ENCODE results near the gene ABHD12B. TPM values are rescaled to one million over a fixed set of nuclear protein-coding genes. Genes with fewer than 3 reads are reported as not detected.

The ABHD12B gene
- total RNA-seq, 2 experiments from 2014 or later: not detected

DNA sequence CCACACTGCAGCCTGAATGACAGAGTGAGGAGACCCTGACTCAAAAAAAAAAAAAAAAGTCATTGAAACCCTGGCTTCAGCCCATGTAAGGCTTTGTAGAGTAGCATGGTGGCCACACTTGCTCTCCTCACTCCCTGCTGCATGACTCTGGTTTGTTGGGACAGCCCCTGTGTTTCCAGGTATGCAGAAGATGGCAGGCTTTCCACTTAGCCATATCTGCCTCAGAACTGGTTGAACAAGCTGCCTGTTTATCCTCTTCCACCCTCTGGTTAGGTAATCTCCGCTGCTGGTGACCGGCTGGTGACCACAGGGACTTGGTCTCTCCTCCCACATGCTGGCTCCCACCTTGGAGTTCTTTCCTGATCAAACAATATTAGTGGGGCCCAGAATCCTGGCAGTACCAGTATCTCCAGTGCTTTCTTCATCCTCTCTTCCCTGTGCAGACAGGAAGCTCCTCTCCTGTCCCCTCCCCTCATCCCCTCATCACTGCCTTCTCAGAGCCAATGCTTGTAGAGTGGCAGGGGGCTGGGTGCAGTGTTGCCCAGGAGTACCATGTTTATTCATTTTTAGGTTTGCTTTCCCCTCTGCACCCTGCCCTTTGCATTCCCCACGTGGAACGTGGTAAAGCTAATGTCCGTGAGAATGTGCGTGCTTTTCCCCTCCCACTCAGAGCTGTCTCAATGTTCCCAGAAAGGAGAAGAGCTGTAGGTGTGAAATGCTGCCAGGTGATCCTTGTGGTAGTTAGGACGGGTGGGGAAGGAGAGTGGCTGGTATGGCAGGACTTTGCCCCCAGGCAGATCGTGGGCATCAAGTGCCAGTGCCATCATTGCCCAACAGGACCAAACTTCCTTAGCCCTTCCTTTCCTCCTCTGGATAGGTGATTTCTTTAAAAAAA lies 11.3 kb downstream of the ABHD12B start:
- ChIA-PET CTCF (no interaction called here), POLR2A (no interaction called here)
- TF ChIP-seq, protein P1, sequence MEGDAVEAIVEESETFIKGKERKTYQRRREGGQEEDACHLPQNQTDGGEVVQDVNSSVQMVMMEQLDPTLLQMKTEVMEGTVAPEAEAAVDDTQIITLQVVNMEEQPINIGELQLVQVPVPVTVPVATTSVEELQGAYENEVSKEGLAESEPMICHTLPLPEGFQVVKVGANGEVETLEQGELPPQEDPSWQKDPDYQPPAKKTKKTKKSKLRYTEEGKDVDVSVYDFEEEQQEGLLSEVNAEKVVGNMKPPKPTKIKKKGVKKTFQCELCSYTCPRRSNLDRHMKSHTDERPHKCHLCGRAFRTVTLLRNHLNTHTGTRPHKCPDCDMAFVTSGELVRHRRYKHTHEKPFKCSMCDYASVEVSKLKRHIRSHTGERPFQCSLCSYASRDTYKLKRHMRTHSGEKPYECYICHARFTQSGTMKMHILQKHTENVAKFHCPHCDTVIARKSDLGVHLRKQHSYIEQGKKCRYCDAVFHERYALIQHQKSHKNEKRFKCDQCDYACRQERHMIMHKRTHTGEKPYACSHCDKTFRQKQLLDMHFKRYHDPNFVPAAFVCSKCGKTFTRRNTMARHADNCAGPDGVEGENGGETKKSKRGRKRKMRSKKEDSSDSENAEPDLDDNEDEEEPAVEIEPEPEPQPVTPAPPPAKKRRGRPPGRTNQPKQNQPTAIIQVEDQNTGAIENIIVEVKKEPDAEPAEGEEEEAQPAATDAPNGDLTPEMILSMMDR (IDR thresholded peaks at IDR 0.05): no peak
- H3K9me3 ChIP-seq (ENCODE audit: control insufficient read depth in 1 of 2, insufficient read depth in 1 of 2, low read length in 2 of 2): no peaks in the 10 kb centered on the region
- H3K27me3 ChIP-seq (ENCODE audit: control insufficient read depth in 1 of 2, insufficient read depth in 2 of 2, low read length in 2 of 2): peaks cover 0 to 6% of the 10 kb centered on the region in 2 experiments
- no peak for DNase-seq
- Mint-ChIP-seq H3K4me3 (no peak overlapping the region), H3K27ac (no peak overlapping the region), H3K27me3 (peaks cover 34% of the 10 kb centered on the region), H3K9me3 (no peaks in the 10 kb centered on the region), H3K36me3 (ENCODE audit: low read depth) (no peaks in the 10 kb centered on the region), H3K4me1 (ENCODE audit: low read depth) (no peaks in the 10 kb centered on the region)
- no peak overlapping the region for H3K27ac ChIP-seq (ENCODE audit: low read depth in 1 of 2, low read length in 2 of 2)
- intact Hi-C loops (cut with DNase I, micrococcal nuclease): no loop called here
- no peaks in the 10 kb centered on the region for H3K36me3 ChIP-seq (ENCODE audit: insufficient read depth, low read length)
- H3K4me3 ChIP-seq (ENCODE audit: low read length): no peak overlapping the region
- no peak for ATAC-seq (ENCODE audit: poor library complexity)
- no peaks in the 10 kb centered on the region for H3K4me1 ChIP-seq (ENCODE audit: insufficient read depth, low read length)

GRCh38 chr14:50883827-50884197 lies 12.0 kb downstream of the ABHD12B start:
- H3K9me3 ChIP-seq (ENCODE audit: control insufficient read depth in 1 of 2, insufficient read depth in 1 of 2, low read length in 2 of 2): no peaks in the 10 kb centered on the region
- H3K4me1 ChIP-seq (ENCODE audit: insufficient read depth, low read length): no peaks in the 10 kb centered on the region
- Mint-ChIP-seq H3K4me3 (no peak overlapping the region), H3K4me1 (ENCODE audit: low read depth) (no peaks in the 10 kb centered on the region), H3K9me3 (no peaks in the 10 kb centered on the region), H3K27ac (no peak overlapping the region), H3K27me3 (peaks cover 33% of the 10 kb centered on the region), H3K36me3 (ENCODE audit: low read depth) (no peaks in the 10 kb centered on the region)
- no peak for ATAC-seq (ENCODE audit: poor library complexity)
- H3K36me3 ChIP-seq (ENCODE audit: insufficient read depth, low read length): no peaks in the 10 kb centered on the region
- no peak overlapping the region for H3K27ac ChIP-seq (ENCODE audit: low read depth in 1 of 2, low read length in 2 of 2)
- no peak overlapping the region for H3K4me3 ChIP-seq (ENCODE audit: low read length)
- ChIA-PET POLR2A (no interaction called here), CTCF (no interaction called here)
- no peak for DNase-seq
- intact Hi-C loops (cut with DNase I, micrococcal nuclease): no loop called here
- H3K27me3 ChIP-seq (ENCODE audit: control insufficient read depth in 1 of 2, insufficient read depth in 2 of 2, low read length in 2 of 2): peaks cover 0 to 6% of the 10 kb centered on the region in 2 experiments
- TF ChIP-seq, protein P1 (IDR thresholded peaks at IDR 0.05): no peak

- H3K4me3 Mint-ChIP-seq: no peak overlapping the region
- H3K4me3 ChIP-seq (ENCODE audit: low read length): no peak overlapping the region
- ChIA-PET CTCF (no interaction called here), POLR2A (no interaction called here)
- no peaks in the 10 kb centered on the region for H3K36me3 ChIP-seq (ENCODE audit: insufficient read depth, low read length)
- H3K27ac Mint-ChIP-seq: no peak overlapping the region
- no peak for ATAC-seq (ENCODE audit: poor library complexity)
- no peaks in the 10 kb centered on the region for H3K4me1 ChIP-seq (ENCODE audit: insufficient read depth, low read length)
- intact Hi-C loops (cut with DNase I, micrococcal nuclease): no loop called here
- peaks cover 0 to 6% of the 10 kb centered on the region in 2 experiments for H3K27me3 ChIP-seq (ENCODE audit: control insufficient read depth in 1 of 2, insufficient read depth in 2 of 2, low read length in 2 of 2)
- DNase-seq: no peak
- TF ChIP-seq, protein P1 (IDR thresholded peaks at IDR 0.05): no peak
- H3K27ac ChIP-seq (ENCODE audit: low read depth in 1 of 2, low read length in 2 of 2): no peak overlapping the region
- peaks cover 24% of the 10 kb centered on the region for H3K27me3 Mint-ChIP-seq
- no peaks in the 10 kb centered on the region for H3K36me3 Mint-ChIP-seq (ENCODE audit: low read depth)
- H3K9me3 Mint-ChIP-seq: no peaks in the 10 kb centered on the region
- H3K4me1 Mint-ChIP-seq (ENCODE audit: low read depth): no peaks in the 10 kb centered on the region
- no peaks in the 10 kb centered on the region for H3K9me3 ChIP-seq (ENCODE audit: control insufficient read depth in 1 of 2, insufficient read depth in 1 of 2, low read length in 2 of 2)
These were observed 15.6 kb downstream of the ABHD12B start for GRCh38 chr14:50887476-50887875.

Data from CD4-positive, alpha-beta T cell (primary cell).